ENCODE results near the gene RPL18A.

The RPL18A gene

GRCh38 chr19:17830567-17831418 lies 28.9 kb upstream of the RPL18A start:
- Histone ChIP-seq H3K4me3 (ENCODE audit: low read depth in 1 of 5, low read length in 5 of 5) (peak overlapping the region in 1 of 5 donors; percentile 10), H3K27me3 (ENCODE audit: control insufficient read depth in 5 of 5, insufficient read depth in 4 of 5, low read length in 5 of 5) (peaks cover 0 to 21% (median 8%) of the 10 kb centered on the region in 5 donors), H3K4me1 (ENCODE audit: control insufficient read depth in 5 of 5, insufficient read depth in 5 of 5, low read length in 5 of 5) (peaks cover 0 to 3% (median 0%) of the 10 kb centered on the region in 5 donors), H3K9ac (ENCODE audit: low read length in 5 of 5) (no peak overlapping the region), H3K9me3 (ENCODE audit: control insufficient read depth in 5 of 5, low read length in 5 of 5) (no peaks in the 10 kb centered on the region), H3K36me3 (ENCODE audit: control insufficient read depth in 5 of 5, insufficient read depth in 5 of 5, low read length in 5 of 5) (peaks cover 0 to 14% (median 0%) of the 10 kb centered on the region in 5 donors), H3K27ac (ENCODE audit: low read depth, low read length) (no peak overlapping the region)

- no peaks in the 10 kb centered on the region for H3K9me3 ChIP-seq (ENCODE audit: control insufficient read depth in 5 of 5, low read length in 5 of 5)
- peaks cover 0 to 16% (median 0%) of the 10 kb centered on the region in 5 donors for H3K36me3 ChIP-seq (ENCODE audit: control insufficient read depth in 5 of 5, insufficient read depth in 5 of 5, low read length in 5 of 5)
- no peak overlapping the region for H3K9ac ChIP-seq (ENCODE audit: low read length in 5 of 5)
- H3K4me3 ChIP-seq (ENCODE audit: low read depth in 1 of 5, low read length in 5 of 5), result no peak overlapping the region
- peaks cover 0 to 3% (median 0%) of the 10 kb centered on the region in 5 donors for H3K4me1 ChIP-seq (ENCODE audit: control insufficient read depth in 5 of 5, insufficient read depth in 5 of 5, low read length in 5 of 5)
- H3K27me3 ChIP-seq (ENCODE audit: control insufficient read depth in 5 of 5, insufficient read depth in 4 of 5, low read length in 5 of 5), result peaks cover 0 to 21% (median 8%) of the 10 kb centered on the region in 5 donors
- H3K27ac ChIP-seq (ENCODE audit: low read depth, low read length), result no peak overlapping the region
These were observed 28.3 kb upstream of the RPL18A start for GRCh38 chr19:17831419-17831888.

DNA sequence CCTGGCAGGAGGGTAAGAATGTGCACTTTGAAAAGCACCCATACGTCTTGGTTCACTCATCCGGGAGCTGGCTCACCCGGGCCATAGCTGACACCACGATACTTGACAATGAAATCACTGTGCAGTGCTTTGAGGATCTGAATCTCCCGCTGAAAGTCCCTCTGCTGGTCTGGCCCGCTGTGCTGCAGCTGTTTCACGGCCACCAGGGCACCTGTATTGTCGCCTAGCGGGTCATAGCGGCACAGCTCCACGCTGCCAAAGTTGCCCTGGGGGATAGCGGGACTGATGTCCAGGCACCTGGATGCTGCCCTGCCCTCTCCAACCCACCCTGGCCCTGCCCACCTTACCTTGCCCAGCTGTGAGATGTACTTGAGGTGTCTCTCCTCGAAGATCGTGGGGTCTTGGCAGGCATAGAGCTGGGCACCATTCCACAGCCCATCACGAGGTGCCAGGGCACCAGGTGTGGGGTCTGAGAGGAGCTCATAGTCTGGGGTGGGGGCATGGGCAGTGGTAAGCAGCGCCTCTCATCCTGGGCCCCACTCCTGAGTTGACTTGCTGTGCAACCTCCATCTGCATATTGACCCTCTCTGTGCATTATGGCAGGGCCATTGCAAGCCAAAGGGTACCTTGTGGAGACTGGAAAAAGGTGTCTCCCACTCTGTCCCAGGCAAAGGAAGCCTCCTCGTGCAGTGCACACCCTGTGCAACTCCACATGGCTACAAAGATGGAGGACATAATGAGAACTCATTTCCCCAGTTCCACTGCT lies 27.1 kb upstream of the RPL18A start:
- H3K27me3 ChIP-seq (ENCODE audit: control insufficient read depth in 5 of 5, insufficient read depth in 4 of 5, low read length in 5 of 5), result peaks cover 0 to 21% (median 8%) of the 10 kb centered on the region in 5 donors
- no peak overlapping the region for H3K4me3 ChIP-seq (ENCODE audit: low read depth in 1 of 5, low read length in 5 of 5)
- H3K9ac ChIP-seq (ENCODE audit: low read length in 5 of 5), result no peak overlapping the region

GRCh38 chr19:17834350-17835181 lies 25.1 kb upstream of the RPL18A start:
- Histone ChIP-seq H3K27me3 (ENCODE audit: control insufficient read depth in 5 of 5, insufficient read depth in 4 of 5, low read length in 5 of 5) (peaks cover 0 to 24% (median 8%) of the 10 kb centered on the region in 5 donors), H3K36me3 (ENCODE audit: control insufficient read depth in 5 of 5, insufficient read depth in 5 of 5, low read length in 5 of 5) (peaks cover 0 to 32% (median 0%) of the 10 kb centered on the region in 5 donors), H3K27ac (ENCODE audit: low read depth, low read length) (no peak overlapping the region), H3K4me3 (ENCODE audit: low read depth in 1 of 5, low read length in 5 of 5) (no peak overlapping the region), H3K4me1 (ENCODE audit: control insufficient read depth in 5 of 5, insufficient read depth in 5 of 5, low read length in 5 of 5) (peaks cover 0 to 3% (median 0%) of the 10 kb centered on the region in 5 donors), H3K9me3 (ENCODE audit: control insufficient read depth in 5 of 5, low read length in 5 of 5) (no peaks in the 10 kb centered on the region), H3K9ac (ENCODE audit: low read length in 5 of 5) (no peak overlapping the region)

More for the DNA sequence above, 27.1 kb upstream of the RPL18A start:
- H3K36me3 ChIP-seq (ENCODE audit: control insufficient read depth in 5 of 5, insufficient read depth in 5 of 5, low read length in 5 of 5), result peaks cover 0 to 17% (median 0%) of the 10 kb centered on the region in 5 donors
- no peak overlapping the region for H3K27ac ChIP-seq (ENCODE audit: low read depth, low read length)
- H3K9me3 ChIP-seq (ENCODE audit: control insufficient read depth in 5 of 5, low read length in 5 of 5), result no peaks in the 10 kb centered on the region
- H3K4me1 ChIP-seq (ENCODE audit: control insufficient read depth in 5 of 5, insufficient read depth in 5 of 5, low read length in 5 of 5), result peaks cover 0 to 3% (median 0%) of the 10 kb centered on the region in 5 donors

DNA sequence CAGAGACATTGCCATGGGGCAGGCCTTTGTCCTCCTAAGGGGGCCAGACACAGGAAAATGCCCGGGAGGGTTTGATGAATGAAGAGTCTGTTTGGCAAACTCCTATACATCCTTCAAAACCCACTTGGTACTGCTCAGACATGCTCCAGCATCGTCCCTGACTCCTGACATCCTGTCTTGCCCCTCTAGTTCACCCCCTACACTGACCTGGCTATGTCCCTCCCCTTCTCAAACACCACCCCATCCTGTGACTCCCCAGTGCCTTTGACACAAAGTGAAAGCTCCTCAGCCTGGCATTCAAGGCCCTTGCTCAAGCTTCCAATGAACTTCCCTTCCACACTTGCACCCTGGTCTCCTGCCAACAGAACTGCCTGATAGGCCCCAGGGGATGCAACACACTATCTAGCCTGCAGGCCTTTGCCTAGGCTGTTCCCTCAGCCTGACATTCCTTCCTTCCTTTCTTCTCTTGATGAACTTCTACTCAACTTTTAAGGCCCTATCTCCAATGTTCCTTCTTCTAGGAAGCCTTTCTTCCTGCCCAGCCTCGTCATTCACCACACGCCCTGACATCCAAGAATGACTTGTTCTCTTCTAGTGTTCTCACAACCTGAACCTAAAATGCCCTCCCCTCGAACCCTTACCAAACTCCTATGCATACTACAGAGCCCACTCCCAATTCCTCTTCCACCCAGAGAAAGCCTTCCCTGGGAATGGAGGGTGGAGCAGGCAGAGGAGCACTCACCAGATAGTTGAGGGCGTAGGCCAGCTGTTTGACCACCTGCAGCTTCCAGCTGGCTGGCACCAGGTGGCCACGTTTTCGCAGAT lies 24.3 kb upstream of the RPL18A start:
- Histone ChIP-seq H3K36me3 (ENCODE audit: control insufficient read depth in 5 of 5, insufficient read depth in 5 of 5, low read length in 5 of 5) (peaks cover 0 to 37% (median 0%) of the 10 kb centered on the region in 5 donors), H3K27me3 (ENCODE audit: control insufficient read depth in 5 of 5, insufficient read depth in 4 of 5, low read length in 5 of 5) (peaks cover 0 to 19% (median 3%) of the 10 kb centered on the region in 5 donors), H3K4me1 (ENCODE audit: control insufficient read depth in 5 of 5, insufficient read depth in 5 of 5, low read length in 5 of 5) (peaks cover 0 to 2% (median 0%) of the 10 kb centered on the region in 5 donors), H3K4me3 (ENCODE audit: low read depth in 1 of 5, low read length in 5 of 5) (no peak overlapping the region), H3K9ac (ENCODE audit: low read length in 5 of 5) (no peak overlapping the region), H3K9me3 (ENCODE audit: control insufficient read depth in 5 of 5, low read length in 5 of 5) (no peaks in the 10 kb centered on the region), H3K27ac (ENCODE audit: low read depth, low read length) (no peak overlapping the region)

- Histone ChIP-seq H3K27me3 (ENCODE audit: control insufficient read depth in 5 of 5, insufficient read depth in 4 of 5, low read length in 5 of 5) (peaks cover 3 to 19% (median 5%) of the 10 kb centered on the region in 5 donors), H3K27ac (ENCODE audit: low read depth, low read length) (no peak overlapping the region), H3K4me3 (ENCODE audit: low read depth in 1 of 5, low read length in 5 of 5) (no peak overlapping the region), H3K4me1 (ENCODE audit: control insufficient read depth in 5 of 5, insufficient read depth in 5 of 5, low read length in 5 of 5) (peaks cover 0 to 5% (median 2%) of the 10 kb centered on the region in 5 donors), H3K9ac (ENCODE audit: low read length in 5 of 5) (no peak overlapping the region), H3K9me3 (ENCODE audit: control insufficient read depth in 5 of 5, low read length in 5 of 5) (no peaks in the 10 kb centered on the region), H3K36me3 (ENCODE audit: control insufficient read depth in 5 of 5, insufficient read depth in 5 of 5, low read length in 5 of 5) (peaks cover 0 to 40% (median 0%) of the 10 kb centered on the region in 5 donors)
These were observed 23.2 kb upstream of the RPL18A start for GRCh38 chr19:17836530-17836929.

DNA sequence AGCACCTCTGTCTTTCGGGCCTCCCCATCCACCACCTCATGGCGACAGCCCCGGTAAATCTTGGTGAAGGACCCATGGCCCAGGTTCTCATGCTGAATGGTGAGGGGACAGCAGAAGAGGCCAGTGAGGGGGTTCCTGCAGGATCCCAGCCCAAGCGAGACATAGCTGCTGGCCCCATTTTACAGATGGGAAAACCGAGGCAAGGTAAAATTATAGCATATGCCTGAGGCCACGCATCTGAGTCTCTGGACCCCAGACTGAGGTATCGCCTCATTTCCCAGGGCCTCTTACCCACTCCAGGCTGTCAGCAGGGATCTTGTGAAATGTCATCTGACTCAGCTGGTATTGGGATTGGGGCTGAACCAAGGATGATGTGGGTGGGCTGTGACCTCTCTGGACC lies 21.7 kb upstream of the RPL18A start:
- H3K36me3 ChIP-seq (ENCODE audit: control insufficient read depth in 5 of 5, insufficient read depth in 5 of 5, low read length in 5 of 5), result peaks cover 0 to 32% (median 0%) of the 10 kb centered on the region in 5 donors
- H3K9ac ChIP-seq (ENCODE audit: low read length in 5 of 5), result no peak overlapping the region
- H3K4me3 ChIP-seq (ENCODE audit: low read depth in 1 of 5, low read length in 5 of 5), result no peak overlapping the region
- no peaks in the 10 kb centered on the region for H3K9me3 ChIP-seq (ENCODE audit: control insufficient read depth in 5 of 5, low read length in 5 of 5)
- H3K4me1 ChIP-seq (ENCODE audit: control insufficient read depth in 5 of 5, insufficient read depth in 5 of 5, low read length in 5 of 5), result peaks cover 0 to 14% (median 9%) of the 10 kb centered on the region in 5 donors
- peaks cover 4 to 19% (median 6%) of the 10 kb centered on the region in 5 donors for H3K27me3 ChIP-seq (ENCODE audit: control insufficient read depth in 5 of 5, insufficient read depth in 4 of 5, low read length in 5 of 5)
- no peak overlapping the region for H3K27ac ChIP-seq (ENCODE audit: low read depth, low read length)

DNA sequence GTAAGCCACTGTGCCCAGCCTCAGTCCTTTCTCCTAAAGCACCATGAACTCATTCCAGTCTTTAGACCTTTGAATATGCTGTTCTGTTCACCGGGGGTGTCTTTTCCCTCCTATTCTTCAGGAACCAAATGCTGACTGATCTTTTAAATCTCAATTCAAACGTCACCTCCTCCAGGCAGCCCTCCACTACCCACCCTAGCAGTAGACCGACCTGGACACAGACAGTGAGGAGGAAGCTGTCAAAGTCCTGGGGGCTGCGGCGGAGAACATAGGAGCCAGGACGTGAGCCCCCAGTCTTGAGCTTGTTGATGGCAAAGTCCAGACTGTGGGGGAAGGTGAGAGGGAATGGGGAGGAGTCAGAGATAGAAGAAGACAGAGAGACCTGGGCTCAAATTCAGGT lies 19.7 kb upstream of the RPL18A start:
- H3K36me3 ChIP-seq (ENCODE audit: control insufficient read depth in 5 of 5, insufficient read depth in 5 of 5, low read length in 5 of 5), result peaks cover 0 to 31% (median 0%) of the 10 kb centered on the region in 5 donors
- H3K9me3 ChIP-seq (ENCODE audit: control insufficient read depth in 5 of 5, low read length in 5 of 5), result no peaks in the 10 kb centered on the region
- peaks cover 0 to 16% (median 9%) of the 10 kb centered on the region in 5 donors for H3K4me1 ChIP-seq (ENCODE audit: control insufficient read depth in 5 of 5, insufficient read depth in 5 of 5, low read length in 5 of 5)
- H3K4me3 ChIP-seq (ENCODE audit: low read depth in 1 of 5, low read length in 5 of 5), result no peak overlapping the region
- H3K27ac ChIP-seq (ENCODE audit: low read depth, low read length), result no peak overlapping the region
- no peak overlapping the region for H3K9ac ChIP-seq (ENCODE audit: low read length in 5 of 5)
- peaks cover 4 to 23% (median 6%) of the 10 kb centered on the region in 5 donors for H3K27me3 ChIP-seq (ENCODE audit: control insufficient read depth in 5 of 5, insufficient read depth in 4 of 5, low read length in 5 of 5)
